AG09309 (cell line): ENCODE results near the gene USP5.

Source experiments
- DNase-seq: peaks from one replicate; pipeline ENCODE4 v3.0.0-alpha.2; 2010; ENCODE audit warnings: low read depth
- H3K4me3 ChIP-seq: 2 replicates; pipeline ENCODE4 v1.5.1; 2011; ENCODE audit warnings: mild to moderate bottlenecking, low read depth, low read length, moderate library complexity; ENCODE audit not compliant: control insufficient read depth
- CTCF ChIP-seq: IDR thresholded peaks from 2 replicates; pipeline ENCODE4 v1.5.1; 2011; ENCODE audit warnings: mild to moderate bottlenecking, low read depth, low read length, inconsistent platforms; ENCODE audit not compliant: insufficient read depth, control insufficient read depth; ENCODE audit errors: missing control alignments

USP5 gene

GRCh38 chr12:6909421-6910145 lies 57.6 kb downstream of the USP5 start:
- no peak overlapping the region for H3K4me3 ChIP-seq
- no peak for TF ChIP-seq CTCF
- no peak for DNase-seq

GRCh38 chr12:6912164-6912935 lies 60.4 kb downstream of the USP5 start:
- no peak for TF ChIP-seq CTCF
- H3K4me3 ChIP-seq = no peak overlapping the region
- no peak for DNase-seq

- TF ChIP-seq CTCF = no peak
- DNase-seq = no peak
- peak within 1 kb of the TSS; percentile 55 for H3K4me3 ChIP-seq
These were observed 62.4 kb downstream of the USP5 start, which contains the start of gene ENO2 for GRCh38 chr12:6914246-6914946. TSS of gene ENO2 (plus strand) at chr12:6914580. CDS start at chr12:6915833, 1,253 bp downstream.

- no peak for TF ChIP-seq CTCF
- DNase-seq = no peak
- peak overlapping the region; percentile 55 for H3K4me3 ChIP-seq
These were observed 63.2 kb downstream of the USP5 start for GRCh38 chr12:6914947-6915788.

GRCh38 chr12:6915789-6916285 lies 63.9 kb downstream of the USP5 start:
- no peak for DNase-seq
- H3K4me3 ChIP-seq = no peak overlapping the region
- no peak for TF ChIP-seq CTCF
